ENCODE data around the gene CFAP92. TPM values are rescaled to one million over a fixed set of nuclear protein-coding genes. Genes with fewer than 3 reads are reported as not detected.

The CFAP92 gene
- total and polyA plus RNA-seq, 2 donors (not counting 3 experiments of a cell fraction or from before 2014, with no cell fraction given) = 0.04 to 0.62 TPM

GRCh38 chr3:128870347-128870746, 123.5 kb downstream of the CFAP92 start:
- dilution Hi-C loops (cut with MboI; ENCODE audit: extremely low pct_ligation_motif_present, low sequenced_read_pairs) (no loop called here), intact Hi-C loops (cut with micrococcal nuclease) (no loop called here)
- POLR2A ChIA-PET = interaction anchor here (1.0 kb wide), 1 partner anchor 9 kb away, joined by 4 read pairs; the partner anchor contains the start of gene ACAD9
- no peaks in the 10 kb centered on the region for H4K20me1 ChIP-seq (replicated peaks; ENCODE audit: control insufficient read depth, extremely low read depth, insufficient read depth, low read length)
- DNase-seq (ENCODE audit: low read depth, low spot score) (no peak), FAIRE-seq (no peak)
- H3K27ac ChIP-seq (ENCODE audit: insufficient read depth, low read depth, low read length) = no peak overlapping the region
- H3K27me3 ChIP-seq (ENCODE audit: control insufficient read depth in 2 of 2, insufficient read depth in 2 of 2, low read length in 2 of 2) = peaks cover 6% of the 10 kb centered on the region in 2 experiments
- H3K9me3 ChIP-seq (replicated peaks; ENCODE audit: control insufficient read depth, insufficient read depth, low read length) = no peaks in the 10 kb centered on the region
- no peak for TF ChIP-seq FOS (IDR thresholded peaks at IDR 0.05; ENCODE audit: borderline replicate concordance, insufficient read depth, low read length)
- CTCF ChIA-PET = no interaction called here
- H3K9ac ChIP-seq (replicated peaks; ENCODE audit: extremely low read depth, insufficient read depth, low read length) = no peak overlapping the region
- no peak overlapping the region for H3K4me2 ChIP-seq (ENCODE audit: insufficient read depth, low read length)
- H3K36me3 ChIP-seq (ENCODE audit: control insufficient read depth in 2 of 2, extremely low read depth in 1 of 2, insufficient read depth in 2 of 2, low read length in 2 of 2) = no peaks in the 10 kb centered on the region
- BruUV-seq (replicated peaks) = no TSS peak
- no peaks in the 10 kb centered on the region for H3K4me1 ChIP-seq (ENCODE audit: control insufficient read depth, extremely low read depth, insufficient read depth, low read length)
- H2AFZ ChIP-seq (ENCODE audit: low read depth, low read length) = no peak overlapping the region
- no peaks in the 10 kb centered on the region for H3K79me2 ChIP-seq (ENCODE audit: control insufficient read depth, insufficient read depth, low read length)
- H3K4me3 ChIP-seq (replicated peaks in 1 of 3; ENCODE audit: insufficient read depth in 1 of 3, low read depth in 1 of 3, low read length in 3 of 3) = no peak overlapping the region
- no peaks in the 10 kb centered on the region for H3K9me1 ChIP-seq (replicated peaks; ENCODE audit: control insufficient read depth, extremely low read depth, insufficient read depth, low read length)

- H3K4me1 ChIP-seq (ENCODE audit: control insufficient read depth, extremely low read depth, insufficient read depth, low read length) = no peaks in the 10 kb centered on the region
- no peaks in the 10 kb centered on the region for H3K9me1 ChIP-seq (replicated peaks; ENCODE audit: control insufficient read depth, extremely low read depth, insufficient read depth, low read length)
- no peaks in the 10 kb centered on the region for H3K9me3 ChIP-seq (replicated peaks; ENCODE audit: control insufficient read depth, insufficient read depth, low read length)
- no peak overlapping the region for H3K27ac ChIP-seq (ENCODE audit: insufficient read depth, low read depth, low read length)
- no TSS peak for BruUV-seq (replicated peaks)
- no peak overlapping the region for H2AFZ ChIP-seq (ENCODE audit: low read depth, low read length)
- no peak for FAIRE-seq
- H4K20me1 ChIP-seq (replicated peaks; ENCODE audit: control insufficient read depth, extremely low read depth, insufficient read depth, low read length) = no peaks in the 10 kb centered on the region
- no peaks in the 10 kb centered on the region for H3K27me3 ChIP-seq (ENCODE audit: control insufficient read depth in 2 of 2, insufficient read depth in 2 of 2, low read length in 2 of 2)
- intact Hi-C loops (cut with micrococcal nuclease) = no loop called here
- DNase-seq (ENCODE audit: low read depth, low spot score) = no peak
- dilution Hi-C loops (cut with MboI; ENCODE audit: extremely low pct_ligation_motif_present, low sequenced_read_pairs) = no loop called here
- H3K4me2 ChIP-seq (ENCODE audit: insufficient read depth, low read length) = no peak overlapping the region
- no peaks in the 10 kb centered on the region for H3K79me2 ChIP-seq (ENCODE audit: control insufficient read depth, insufficient read depth, low read length)
- H3K36me3 ChIP-seq (ENCODE audit: control insufficient read depth in 2 of 2, extremely low read depth in 1 of 2, insufficient read depth in 2 of 2, low read length in 2 of 2) = no peaks in the 10 kb centered on the region
- ChIA-PET CTCF (interaction anchor here (1.0 to 1.9 kb wide), 3 partner anchors 12 to 187 kb away, joined by 3 to 5 read pairs (median 3); partner anchors contain the start of gene ACAD9), POLR2A (no interaction called here)
- H3K4me3 ChIP-seq (replicated peaks in 1 of 3; ENCODE audit: insufficient read depth in 1 of 3, low read depth in 1 of 3, low read length in 3 of 3) = no peak overlapping the region
- no peak overlapping the region for H3K9ac ChIP-seq (replicated peaks; ENCODE audit: extremely low read depth, insufficient read depth, low read length)
- TF ChIP-seq POLR2AphosphoS5 (IDR thresholded peaks at IDR 0.05; ENCODE audit: insufficient read depth, low read depth, low read length) = no peak
- no peak for TF ChIP-seq GATA2 (IDR thresholded peaks at IDR 0.05; ENCODE audit: insufficient read depth, insufficient read length, low read depth, low read length)
- TF ChIP-seq POLR2A (IDR thresholded peaks at IDR 0.05; ENCODE audit: low read depth, low read length) = no peak
- no peak for TF ChIP-seq CTCF (IDR thresholded peaks at IDR 0.05; ENCODE audit: extremely low read depth in 1 of 2, insufficient read depth in 1 of 2, low read depth in 1 of 2, low read length in 2 of 2)
- no peak for TF ChIP-seq EZH2 (IDR thresholded peaks at IDR 0.05; ENCODE audit: borderline replicate concordance, low read depth, low read length, severe bottlenecking)
- TF ChIP-seq JUN (IDR thresholded peaks at IDR 0.05; ENCODE audit: borderline replicate concordance, insufficient read depth, insufficient read length, low read depth) = no peak
- no peak for TF ChIP-seq MYC (IDR thresholded peaks at IDR 0.05; ENCODE audit: low read depth, low read length)
- no peak for TF ChIP-seq FOS (IDR thresholded peaks at IDR 0.05; ENCODE audit: borderline replicate concordance, insufficient read depth, low read length)
- TF ChIP-seq MAX (IDR thresholded peaks at IDR 0.05; ENCODE audit: insufficient read depth, insufficient read length) = no peak
Measured at GRCh38 chr3:128867200-128868125, 126.4 kb downstream of the CFAP92 start.
